ENCODE results near the gene FBXO22. TPM values are rescaled to one million over a fixed set of nuclear protein-coding genes. Genes with fewer than 3 reads are reported as not detected.
"Not testable (repeated sequence)": the region's sequence is repeated elsewhere in the genome, so short reads cannot be mapped to it uniquely, and the experiment has no call there.

Gene FBXO22
- total and polyA plus RNA-seq, 2 donors (not counting 1 experiment from before 2014, with no cell fraction given), result 6.6 to 23.3 TPM

DNA sequence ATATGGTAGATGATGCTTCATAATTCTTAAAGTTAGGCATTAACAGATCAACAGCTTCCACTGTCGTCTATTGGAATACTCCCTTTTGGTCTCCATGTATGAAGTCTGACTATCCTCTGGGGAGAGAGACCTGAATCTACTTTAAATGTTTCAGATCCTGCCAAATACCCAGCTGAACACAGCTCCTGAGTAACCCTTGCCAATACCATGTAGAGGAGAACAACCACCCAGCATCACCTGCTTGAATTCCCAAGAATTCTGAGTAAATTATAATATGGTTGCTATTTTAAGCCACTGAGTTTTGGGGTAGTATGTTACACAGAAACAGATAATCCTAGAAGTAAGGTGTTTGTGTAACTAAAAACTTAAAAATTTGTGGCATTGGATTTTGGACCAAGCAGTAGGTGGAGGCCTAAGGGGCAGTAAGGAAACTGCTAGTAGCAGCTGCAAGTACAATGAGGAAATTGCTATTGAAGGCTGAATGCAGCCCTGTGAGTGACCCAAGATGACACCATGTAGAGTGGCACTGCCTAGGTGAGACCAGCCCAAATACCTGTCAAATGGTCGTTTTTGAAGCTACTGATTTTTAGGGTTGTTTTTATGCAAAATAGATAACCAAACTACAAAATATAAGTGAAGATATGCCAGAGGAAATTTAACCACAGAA, 77.6 kb downstream of the FBXO22 start:
- TF ChIP-seq CTCF (IDR thresholded peaks at IDR 0.05) (no peak), EZH2 (IDR thresholded peaks at IDR 0.05; ENCODE audit: borderline replicate concordance, insufficient read depth, low read depth, low read length, poor library complexity, severe bottlenecking) (no peak)
- H3K4me3 Mint-ChIP-seq, result no peak overlapping the region
- ATAC-seq (ENCODE audit: low read depth), result no peak
- no peak overlapping the region for H3K4me3 ChIP-seq (ENCODE audit: control extremely low read depth in 1 of 5, extremely low read depth in 1 of 5, insufficient read depth in 1 of 5, low read depth in 2 of 5, low read length in 4 of 5)
- POLR2A ChIA-PET, result no interaction called here
- H3K27me3 Mint-ChIP-seq, result peaks cover 27% of the 10 kb centered on the region
- peaks cover 0 to 6% (median 0%) of the 10 kb centered on the region in 3 donors for H3K9me3 ChIP-seq (ENCODE audit: control extremely low read depth in 1 of 3, control insufficient read depth in 2 of 3, insufficient read depth in 1 of 3, low read length in 2 of 3)
- no peak overlapping the region for H3K27ac Mint-ChIP-seq
- H3K36me3 ChIP-seq (replicated peaks in 1 of 2; ENCODE audit: control extremely low read depth in 1 of 2, control insufficient read depth in 1 of 2, extremely low read depth in 1 of 2, insufficient read depth in 2 of 2, low read length in 1 of 2), result no peaks in the 10 kb centered on the region
- DNase-seq, result no peak
- no peak overlapping the region for H3K4me2 ChIP-seq (replicated peaks; ENCODE audit: low read depth, low read length, poor library complexity, severe bottlenecking)
- CTCF ChIA-PET, result no interaction called here
- H3K27ac ChIP-seq (ENCODE audit: low read length in 2 of 2), result no peak overlapping the region
- H3K79me2 ChIP-seq (ENCODE audit: control insufficient read depth, insufficient read depth, low read length), result no peaks in the 10 kb centered on the region
- no peaks in the 10 kb centered on the region for H3K4me1 Mint-ChIP-seq
- H4K20me1 ChIP-seq (ENCODE audit: control insufficient read depth, insufficient read depth, low read length, poor library complexity, severe bottlenecking), result no peaks in the 10 kb centered on the region
- no peaks in the 10 kb centered on the region for H3K4me1 ChIP-seq (ENCODE audit: control insufficient read depth in 2 of 2, insufficient read depth in 2 of 2, low read length in 2 of 2)
- no peak overlapping the region for H2AFZ ChIP-seq (ENCODE audit: insufficient read depth, low read depth, low read length, poor library complexity, severe bottlenecking)
- no peaks in the 10 kb centered on the region for H3K9me3 Mint-ChIP-seq (ENCODE audit: insufficient read depth)
- intact Hi-C loops (cut with micrococcal nuclease), result no loop called here
- 100% methylated on average over 1 of the region's 2 CpGs for WGBS (ENCODE audit: insufficient coverage)
- peaks cover 0 to 3% (median 1%) of the 10 kb centered on the region in 4 experiments for H3K27me3 ChIP-seq (replicated peaks in 1 of 4; ENCODE audit: control extremely low read depth in 1 of 4, control insufficient read depth in 3 of 4, insufficient read depth in 4 of 4, low read length in 3 of 4)
- H3K9ac ChIP-seq (ENCODE audit: low read length), result no peak overlapping the region

GRCh38 chr15:75982468-75982867, 78.8 kb downstream of the FBXO22 start:
- Histone ChIP-seq H3K4me1 (ENCODE audit: control insufficient read depth in 2 of 2, insufficient read depth in 2 of 2, low read length in 2 of 2) (no peaks in the 10 kb centered on the region), H3K4me2 (replicated peaks; ENCODE audit: low read depth, low read length, poor library complexity, severe bottlenecking) (no peak overlapping the region), H3K4me3 (ENCODE audit: control extremely low read depth in 1 of 5, extremely low read depth in 1 of 5, insufficient read depth in 1 of 5, low read depth in 2 of 5, low read length in 4 of 5) (no peak overlapping the region), H2AFZ (ENCODE audit: insufficient read depth, low read depth, low read length, poor library complexity, severe bottlenecking) (no peak overlapping the region), H3K9ac (ENCODE audit: low read length) (no peak overlapping the region), H3K27ac (ENCODE audit: low read length in 2 of 2) (no peak overlapping the region), H3K9me3 (ENCODE audit: control extremely low read depth in 1 of 3, control insufficient read depth in 2 of 3, insufficient read depth in 1 of 3, low read length in 2 of 3) (peaks cover 0 to under 1% (median 0%) of the 10 kb centered on the region in 3 donors), H3K79me2 (ENCODE audit: control insufficient read depth, insufficient read depth, low read length) (no peaks in the 10 kb centered on the region), H3K27me3 (replicated peaks in 1 of 4; ENCODE audit: control extremely low read depth in 1 of 4, control insufficient read depth in 3 of 4, insufficient read depth in 4 of 4, low read length in 3 of 4) (peaks cover 0 to 3% (median 1%) of the 10 kb centered on the region in 4 experiments), H3K36me3 (replicated peaks in 1 of 2; ENCODE audit: control extremely low read depth in 1 of 2, control insufficient read depth in 1 of 2, extremely low read depth in 1 of 2, insufficient read depth in 2 of 2, low read length in 1 of 2) (no peaks in the 10 kb centered on the region), H4K20me1 (ENCODE audit: control insufficient read depth, insufficient read depth, low read length, poor library complexity, severe bottlenecking) (no peaks in the 10 kb centered on the region)
- POLR2A ChIA-PET, result no interaction called here
- no peak overlapping the region for H3K27ac Mint-ChIP-seq
- WGBS (ENCODE audit: insufficient coverage), result 86% methylated on average over 2 of the region's 2 CpGs
- intact Hi-C loops (cut with micrococcal nuclease), result no loop called here
- no peaks in the 10 kb centered on the region for H3K9me3 Mint-ChIP-seq (ENCODE audit: insufficient read depth)
- no peak overlapping the region for H3K4me3 Mint-ChIP-seq
- DNase-seq (no peak), ATAC-seq (ENCODE audit: low read depth) (no peak)
- TF ChIP-seq EZH2 (IDR thresholded peaks at IDR 0.05; ENCODE audit: borderline replicate concordance, insufficient read depth, low read depth, low read length, poor library complexity, severe bottlenecking) (no peak), CTCF (IDR thresholded peaks at IDR 0.05) (no peak)
- H3K4me1 Mint-ChIP-seq, result no peaks in the 10 kb centered on the region
- CTCF ChIA-PET, result no interaction called here
- H3K27me3 Mint-ChIP-seq, result peaks cover 27% of the 10 kb centered on the region

GRCh38 chr15:75984706-75985105, 81.0 kb downstream of the FBXO22 start:
- H3K27me3 Mint-ChIP-seq, result peaks cover 13% of the 10 kb centered on the region
- WGBS (ENCODE audit: insufficient coverage), result no CpG with 5 or more reads among the region's 3 CpGs
- H4K20me1 ChIP-seq (ENCODE audit: control insufficient read depth, insufficient read depth, low read length, poor library complexity, severe bottlenecking); CTCF ChIA-PET; H3K4me1 Mint-ChIP-seq; ATAC-seq (ENCODE audit: low read depth); H3K36me3 ChIP-seq (replicated peaks in 1 of 2; ENCODE audit: control extremely low read depth in 1 of 2, control insufficient read depth in 1 of 2, extremely low read depth in 1 of 2, insufficient read depth in 2 of 2, low read length in 1 of 2); DNase-seq; H3K4me2 ChIP-seq (replicated peaks; ENCODE audit: low read depth, low read length, poor library complexity, severe bottlenecking); H2AFZ ChIP-seq (ENCODE audit: insufficient read depth, low read depth, low read length, poor library complexity, severe bottlenecking); H3K4me3 ChIP-seq (ENCODE audit: control extremely low read depth in 1 of 5, extremely low read depth in 1 of 5, insufficient read depth in 1 of 5, low read depth in 2 of 5, low read length in 4 of 5); H3K79me2 ChIP-seq (ENCODE audit: control insufficient read depth, insufficient read depth, low read length); H3K9me3 ChIP-seq (ENCODE audit: control extremely low read depth in 1 of 3, control insufficient read depth in 2 of 3, insufficient read depth in 1 of 3, low read length in 2 of 3); H3K27ac ChIP-seq (ENCODE audit: low read length in 2 of 2); H3K27ac Mint-ChIP-seq; intact Hi-C loops (cut with micrococcal nuclease); H3K27me3 ChIP-seq (replicated peaks in 1 of 4; ENCODE audit: control extremely low read depth in 1 of 4, control insufficient read depth in 3 of 4, insufficient read depth in 4 of 4, low read length in 3 of 4); H3K4me3 Mint-ChIP-seq; H3K9ac ChIP-seq (ENCODE audit: low read length); POLR2A ChIA-PET; H3K4me1 ChIP-seq (ENCODE audit: control insufficient read depth in 2 of 2, insufficient read depth in 2 of 2, low read length in 2 of 2); H3K9me3 Mint-ChIP-seq (ENCODE audit: insufficient read depth): not testable (repeated sequence)
